ENCODE data around the gene SPTBN4.
"Not testable (repeated sequence)": the region's sequence is repeated elsewhere in the genome, so short reads cannot be mapped to it uniquely, and the experiment has no call there.

SPTBN4 gene

DNA sequence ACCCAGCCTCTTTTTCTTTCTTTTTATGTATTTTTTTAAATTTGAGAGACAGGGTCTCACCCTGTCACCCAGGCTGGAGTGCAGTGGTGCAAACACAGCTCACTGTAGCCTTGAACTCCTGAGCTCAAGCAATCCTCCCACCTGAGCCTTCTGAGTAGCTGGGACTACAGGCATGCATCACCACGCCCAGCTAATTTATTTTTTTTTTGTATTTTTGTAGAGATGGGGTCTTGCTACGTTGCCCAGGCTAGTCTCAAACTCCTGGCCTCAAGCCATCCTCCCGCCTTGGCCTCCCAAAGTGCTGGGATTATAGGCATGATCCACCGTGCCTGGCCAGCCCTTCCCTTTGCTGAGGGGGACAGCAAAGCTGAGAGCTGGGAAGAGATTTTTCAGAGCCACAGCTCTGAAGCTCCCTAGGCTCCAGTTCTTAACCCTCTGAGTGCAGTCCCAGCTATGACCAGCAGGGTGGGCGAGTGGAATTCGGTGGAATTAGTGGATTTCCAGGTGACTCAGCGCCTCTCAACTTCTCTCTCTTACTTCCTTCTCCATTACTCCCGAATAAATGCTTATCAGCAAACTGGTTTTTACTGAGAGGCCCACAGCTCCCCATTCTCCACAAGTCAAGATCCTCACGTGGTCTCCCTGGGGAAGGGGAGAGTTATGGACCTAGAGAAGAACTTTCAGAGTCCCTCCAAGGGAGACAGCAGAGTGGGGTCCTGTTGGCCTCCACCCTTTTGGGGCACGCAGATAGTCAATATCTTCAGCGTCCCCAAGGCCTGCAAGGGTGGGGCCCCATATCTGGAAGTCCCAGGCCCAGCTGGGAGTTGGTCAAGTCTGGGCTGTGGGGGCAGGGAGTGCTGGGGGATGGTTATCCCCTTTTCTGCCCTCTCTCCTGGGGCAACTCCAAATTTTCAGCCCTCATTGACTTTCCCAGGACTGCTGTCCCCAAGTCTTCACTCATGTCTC lies 2.5 kb upstream of the SPTBN4 start:
- peak in 1 of 3 experiments; percentile 49 for DNase-seq (ENCODE audit: low read depth in 2 of 3, low spot score in 2 of 3)

- no peak for DNase-seq (ENCODE audit: low read depth in 2 of 3, low spot score in 2 of 3)
These were observed 1.7 kb upstream of the SPTBN4 start for GRCh38 chr19:40465025-40465556.

DNA sequence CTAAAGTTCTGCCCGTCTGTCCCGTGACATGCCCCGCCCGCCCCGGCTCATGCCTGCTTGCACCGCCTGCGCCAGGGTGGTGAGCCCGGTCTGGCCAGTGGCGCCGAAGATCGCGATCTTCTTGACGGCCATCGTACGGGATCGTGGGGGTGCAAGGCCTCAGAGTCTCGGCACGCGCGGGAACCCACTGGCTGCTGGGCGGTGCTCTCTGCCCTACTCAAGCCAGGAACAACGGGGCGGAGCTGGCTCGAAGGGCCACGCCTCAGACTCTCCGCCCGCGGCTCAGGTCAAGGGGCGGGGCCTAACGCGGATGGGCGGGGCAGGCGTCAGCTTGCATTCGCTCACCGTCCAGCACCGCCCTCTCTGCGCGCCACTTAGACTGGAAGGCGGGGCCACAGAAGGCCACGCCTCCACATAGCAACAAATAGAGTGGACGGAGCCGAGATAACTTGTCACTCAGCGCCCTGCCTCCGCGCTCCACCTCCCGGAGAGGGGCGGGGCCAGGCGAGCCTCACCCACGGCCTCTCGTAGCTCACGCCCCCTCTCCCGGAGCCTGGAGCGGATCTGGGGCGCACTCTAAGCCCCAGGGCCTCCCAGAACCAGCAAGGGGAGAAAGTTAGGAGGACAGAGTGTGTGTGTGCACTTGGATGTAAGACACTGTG lies 1.1 kb upstream of the SPTBN4 start, which contains the start of gene BLVRB:
Gene BLVRB, minus strand, starts transcription at position 189 of the 662 bp plus-strand sequence. Its CDS starts 57 bp downstream, at position 132.
- peak; percentile 97 to 99 (median 98) for DNase-seq (ENCODE audit: low read depth in 2 of 3, low spot score in 2 of 3)

DNA sequence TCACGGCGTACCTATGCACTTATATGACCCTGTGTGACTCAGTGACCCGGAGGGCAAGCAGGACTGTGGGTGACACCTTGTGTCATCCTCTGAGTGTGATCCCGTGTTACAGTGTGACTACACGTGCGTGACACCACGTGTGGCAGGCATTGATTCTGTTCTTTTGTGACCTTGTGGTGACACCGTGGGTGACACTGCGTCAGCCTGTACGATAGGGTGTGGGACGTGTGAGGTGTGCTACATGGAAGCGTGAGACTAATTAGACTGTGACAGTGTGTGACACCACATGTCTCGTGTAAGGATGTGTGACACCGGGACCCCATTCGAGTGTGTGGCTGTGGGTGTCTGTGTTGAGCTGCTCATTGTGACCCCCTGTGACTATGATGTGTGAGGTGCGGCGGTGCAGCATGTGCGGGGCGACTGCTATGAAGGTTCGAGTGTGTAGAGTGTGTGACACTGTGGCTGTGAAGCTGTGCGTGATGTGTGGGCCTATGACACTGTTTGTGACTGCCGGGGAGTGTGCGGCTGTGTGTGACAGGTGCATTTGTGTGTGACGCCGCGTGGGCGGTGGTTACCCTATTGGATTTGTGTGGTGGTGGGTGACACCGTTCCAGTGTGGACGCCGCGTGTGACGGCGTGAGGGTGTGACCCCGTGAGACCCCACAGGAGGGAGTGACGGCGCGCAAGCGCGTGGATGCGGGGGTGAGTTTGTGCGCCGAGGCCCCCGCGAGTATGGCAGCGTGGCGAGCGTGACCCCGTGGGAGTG lies 399 bp upstream of the SPTBN4 start:
- DNase-seq (ENCODE audit: low read depth in 2 of 3, low spot score in 2 of 3) = peak in 2 of 3 experiments; percentile 49 to 57

GRCh38 chr19:40469011-40469410 lies 2.2 kb downstream of the SPTBN4 start:
- no peak for DNase-seq (ENCODE audit: low read depth in 2 of 3, low spot score in 2 of 3)

- DNase-seq (ENCODE audit: low read depth in 2 of 3, low spot score in 2 of 3) = no peak
These were observed 4.3 kb downstream of the SPTBN4 start for GRCh38 chr19:40471111-40471510.

DNA sequence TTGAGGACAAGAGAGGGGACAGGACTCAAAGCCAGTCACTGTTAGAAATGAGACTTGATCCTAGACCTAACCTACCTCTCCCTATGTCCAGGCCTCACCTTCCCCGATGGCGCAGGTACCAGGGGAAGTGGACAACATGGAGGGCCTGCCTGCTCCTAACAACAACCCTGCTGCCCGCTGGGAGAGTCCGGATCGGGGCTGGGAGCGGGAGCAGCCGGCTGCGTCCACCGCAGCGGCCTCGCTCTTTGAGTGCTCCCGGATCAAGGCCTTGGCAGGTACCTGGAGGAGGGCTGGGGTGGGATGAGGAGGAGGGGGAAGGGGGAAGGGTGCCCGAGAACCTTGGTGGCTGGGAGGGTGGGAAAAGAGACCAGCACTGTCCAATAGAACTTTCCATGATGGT lies 5.7 kb downstream of the SPTBN4 start:
- no peak for DNase-seq (ENCODE audit: low read depth in 2 of 3, low spot score in 2 of 3)

- no peak for DNase-seq (ENCODE audit: low read depth in 2 of 3, low spot score in 2 of 3)
These were observed 7.9 kb downstream of the SPTBN4 start for GRCh38 chr19:40474737-40475136.

DNA sequence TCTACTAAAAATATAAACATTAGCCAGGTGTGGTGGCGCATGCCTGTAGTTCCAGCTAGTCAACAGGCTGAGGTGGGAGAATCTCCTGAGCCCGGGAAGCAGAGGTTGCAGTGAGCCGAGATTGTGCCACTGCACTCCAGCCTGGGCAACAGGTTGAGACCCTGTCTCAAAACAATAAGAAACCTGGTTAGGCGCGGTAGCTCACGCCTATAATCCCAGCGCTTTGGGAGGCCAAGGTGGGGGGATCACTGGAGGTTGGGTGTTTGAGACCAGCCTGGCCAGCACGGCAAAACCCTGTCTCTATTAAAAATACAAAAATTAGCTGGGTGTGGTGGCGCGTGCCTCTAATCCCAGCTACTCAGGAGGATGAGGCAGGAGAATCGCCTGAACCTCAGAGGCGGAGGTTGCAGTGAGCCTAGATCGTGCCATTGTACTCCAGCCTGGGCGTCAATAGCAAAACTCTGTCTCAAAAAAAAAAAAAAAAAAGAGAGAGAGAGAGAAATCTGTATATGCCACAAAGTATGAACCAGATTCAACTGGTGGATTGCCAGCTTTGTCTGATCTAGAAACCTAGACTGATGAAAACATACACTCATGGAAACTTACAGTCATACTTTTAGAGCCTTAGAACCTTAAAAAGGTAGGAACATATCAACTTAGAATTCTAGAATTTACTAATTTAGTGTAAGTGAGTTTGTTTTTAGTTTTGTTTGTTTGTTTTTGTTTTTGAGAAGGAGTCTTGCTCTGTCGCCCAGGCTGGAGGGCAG lies 9.3 kb downstream of the SPTBN4 start:
- not testable (repeated sequence) for DNase-seq (ENCODE audit: low read depth in 2 of 3, low spot score in 2 of 3)

DNA sequence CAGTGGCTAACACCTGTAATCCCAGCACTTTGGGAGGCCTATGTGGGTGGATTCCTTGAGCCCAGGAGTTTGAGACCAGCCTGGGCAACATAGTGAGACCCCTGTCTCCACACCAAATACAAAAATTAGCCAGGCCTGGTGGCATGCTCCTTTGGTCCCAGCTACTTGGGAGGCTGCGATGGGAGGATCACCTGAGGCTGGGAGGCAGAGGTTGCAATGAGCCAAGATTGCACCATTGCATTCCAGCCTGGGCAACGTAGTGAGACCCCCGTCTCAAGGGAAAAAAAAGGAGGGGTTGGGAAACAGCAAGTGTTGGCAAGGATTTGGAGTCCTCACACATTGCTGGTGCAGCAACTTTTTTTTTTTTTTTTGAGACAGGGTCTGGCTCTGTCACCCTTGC lies 19.2 kb downstream of the SPTBN4 start:
- no peak for DNase-seq (ENCODE audit: low read depth in 2 of 3, low spot score in 2 of 3)

DNA sequence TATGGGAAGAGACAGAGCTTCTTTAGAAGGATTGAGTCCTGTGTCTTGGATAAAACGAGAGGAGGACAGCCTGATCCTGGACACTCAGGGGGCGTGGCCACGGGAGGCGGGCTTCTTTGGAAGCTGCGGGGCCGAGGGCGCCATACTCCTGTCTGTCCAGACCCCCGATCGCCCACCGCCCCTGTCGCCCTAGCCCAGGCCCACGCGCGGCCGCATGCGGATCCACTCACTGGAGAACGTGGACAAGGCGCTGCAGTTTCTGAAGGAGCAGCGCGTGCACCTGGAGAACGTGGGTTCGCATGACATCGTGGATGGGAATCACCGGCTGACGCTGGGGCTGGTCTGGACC lies 23.1 kb downstream of the SPTBN4 start:
- no peak for DNase-seq (ENCODE audit: low read depth in 2 of 3, low spot score in 2 of 3)

DNA sequence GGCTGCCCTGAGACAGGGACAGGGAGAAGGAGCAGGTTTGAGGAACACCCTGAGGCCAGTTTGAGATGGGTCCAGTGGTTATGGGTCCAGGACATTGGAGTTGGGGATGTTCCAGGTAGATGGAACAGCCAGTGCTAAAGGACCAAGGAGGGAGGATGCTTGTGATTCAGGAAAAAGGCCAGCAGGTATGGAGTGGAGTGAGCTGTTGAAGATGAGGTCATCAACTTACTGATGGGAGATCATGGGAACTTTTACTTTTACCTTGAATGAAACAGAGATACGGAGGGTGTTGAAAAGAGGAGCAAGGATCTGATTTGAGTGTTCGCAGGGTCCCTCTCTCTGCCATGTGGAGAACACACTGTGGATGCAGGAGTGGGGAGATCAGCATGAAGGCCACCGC lies 25.5 kb downstream of the SPTBN4 start:
- no peak for DNase-seq (ENCODE audit: low read depth in 2 of 3, low spot score in 2 of 3)

DNA sequence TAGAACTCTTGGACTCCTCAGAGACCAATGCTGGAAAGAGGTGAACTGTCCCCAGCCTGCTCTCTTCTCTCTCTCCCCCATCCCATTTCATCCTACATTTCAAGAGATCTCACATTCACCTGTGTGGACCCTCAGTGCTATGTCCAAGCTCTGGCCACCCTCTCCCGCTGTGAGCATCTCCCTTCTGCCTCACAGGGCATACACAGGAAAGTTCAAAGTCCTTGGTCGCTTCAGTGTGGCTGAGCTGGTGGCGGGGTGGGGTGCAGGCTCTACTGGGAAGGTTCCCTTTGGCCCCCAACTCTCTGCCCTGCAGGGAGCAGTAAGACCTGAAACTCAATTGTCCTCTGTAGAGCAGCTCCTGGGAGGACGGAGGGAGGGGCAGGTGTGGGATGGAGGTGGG lies 27.0 kb downstream of the SPTBN4 start:
- no peak for DNase-seq (ENCODE audit: low read depth in 2 of 3, low spot score in 2 of 3)

GRCh38 chr19:40494191-40494838 lies 27.5 kb downstream of the SPTBN4 start:
- no peak for DNase-seq (ENCODE audit: low read depth in 2 of 3, low spot score in 2 of 3)

GRCh38 chr19:40497214-40497613 lies 30.4 kb downstream of the SPTBN4 start:
- no peak for DNase-seq (ENCODE audit: low read depth in 2 of 3, low spot score in 2 of 3)

- no peak for DNase-seq (ENCODE audit: low read depth in 2 of 3, low spot score in 2 of 3)
These were observed 32.5 kb downstream of the SPTBN4 start for GRCh38 chr19:40499320-40499719.

- not testable (repeated sequence) for DNase-seq (ENCODE audit: low read depth in 2 of 3, low spot score in 2 of 3)
These were observed 34.1 kb downstream of the SPTBN4 start for GRCh38 chr19:40500678-40501530.

- DNase-seq (ENCODE audit: low read depth in 2 of 3, low spot score in 2 of 3) = no peak
These were observed 34.8 kb downstream of the SPTBN4 start for GRCh38 chr19:40501599-40501998.

GRCh38 chr19:40502081-40502480 lies 35.3 kb downstream of the SPTBN4 start:
- DNase-seq (ENCODE audit: low read depth in 2 of 3, low spot score in 2 of 3) = no peak

Measured in activated CD8-positive, alpha-beta memory T cell treated with anti-CD3 and anti-CD28 coated beads for 48 hours (primary cell).